ENCODE measurements around the gene RFC1.

GRCh38 chr4:39346856-39347519 lies 19.2 kb downstream of the RFC1 start:
- TF ChIP-seq CTCF (IDR thresholded peaks at IDR 0.05): no peak
- no peak for TF ChIP-seq POLR2A (IDR thresholded peaks at IDR 0.05)
- TF ChIP-seq POLR2AphosphoS5 (IDR thresholded peaks at IDR 0.05): no peak
